ENCODE results near the gene FUCA2.
"Not testable (repeated sequence)": the region's sequence is repeated elsewhere in the genome, so short reads cannot be mapped to it uniquely, and the experiment has no call there.

The FUCA2 gene

DNA sequence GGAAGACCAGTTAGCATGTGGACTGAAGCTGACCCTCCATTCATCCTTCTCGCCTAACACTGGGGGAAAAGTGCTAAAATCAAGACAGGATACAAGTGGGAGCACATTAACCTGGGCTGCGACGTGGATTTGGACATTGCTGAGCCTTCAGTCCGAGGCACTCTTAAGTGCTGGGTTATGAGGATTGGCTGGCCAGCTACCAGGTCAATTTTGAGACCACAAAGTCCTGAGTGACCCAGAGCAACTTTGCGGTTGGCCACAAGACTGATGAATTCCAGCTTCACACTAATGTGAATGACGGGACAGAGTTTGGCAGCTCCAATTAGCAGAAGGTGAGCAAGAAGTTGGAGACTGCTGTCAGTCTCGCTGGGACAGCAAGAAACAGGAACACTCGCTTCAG lies 20.7 kb downstream of the FUCA2 start:
- DNase-seq: no peak

DNA sequence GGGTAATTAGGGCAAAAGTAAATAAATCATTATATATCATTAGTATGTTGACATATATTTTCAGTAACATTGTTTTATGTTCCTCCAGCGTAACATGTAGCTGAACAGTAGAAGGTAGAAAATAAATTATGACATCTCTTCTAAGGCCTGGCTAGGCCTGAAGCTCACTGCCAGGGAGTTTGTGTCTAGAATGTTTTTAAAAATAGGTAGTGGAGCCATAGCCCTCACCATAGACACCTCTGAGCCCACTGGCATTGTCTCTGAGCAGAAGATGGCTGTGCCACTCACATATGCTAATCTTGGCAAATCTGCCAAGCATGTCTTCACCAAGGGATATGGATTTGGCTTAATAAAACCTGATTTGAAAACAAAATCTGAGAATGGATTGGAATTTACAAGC lies 21.3 kb downstream of the FUCA2 start:
- no peak for DNase-seq

DNA sequence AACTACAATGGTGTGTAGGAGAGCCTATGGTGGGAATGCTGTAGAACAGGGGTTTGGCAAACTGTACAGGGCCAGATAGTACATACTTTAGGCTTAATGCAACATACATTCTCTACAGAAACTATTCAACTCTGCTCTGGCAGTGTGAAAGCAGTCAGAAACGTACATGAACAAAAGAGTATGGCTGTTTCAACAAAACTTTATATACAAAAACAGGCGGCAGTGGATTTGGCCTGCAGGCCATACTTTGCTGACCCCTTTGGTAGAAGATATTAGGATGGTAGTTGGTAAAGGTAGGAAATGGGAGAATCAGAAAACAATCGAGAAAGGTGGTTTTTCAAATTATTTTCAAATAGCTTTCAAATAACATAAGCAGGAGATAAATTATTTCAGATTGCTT lies 24.8 kb downstream of the FUCA2 start:
- DNase-seq: no peak

DNA sequence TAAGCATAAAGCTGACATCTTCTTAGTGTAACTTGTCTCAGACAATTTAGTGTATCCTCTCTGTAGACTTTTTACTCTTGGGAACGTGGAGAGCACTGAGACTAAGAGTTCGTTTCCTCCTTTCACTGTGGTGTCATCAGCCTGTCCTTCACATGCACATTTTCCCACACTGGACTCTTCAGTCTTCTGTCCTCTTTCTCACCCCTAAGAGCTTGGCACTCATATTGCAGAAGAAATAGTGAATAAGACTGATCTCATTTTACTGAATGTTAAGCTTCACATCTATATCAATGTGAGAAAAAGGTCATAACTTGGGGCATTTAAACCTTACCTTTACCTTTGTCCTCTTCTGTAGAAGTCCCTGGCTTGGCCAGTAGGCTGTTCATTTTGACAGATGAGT lies 25.6 kb downstream of the FUCA2 start:
- DNase-seq: no peak

DNA sequence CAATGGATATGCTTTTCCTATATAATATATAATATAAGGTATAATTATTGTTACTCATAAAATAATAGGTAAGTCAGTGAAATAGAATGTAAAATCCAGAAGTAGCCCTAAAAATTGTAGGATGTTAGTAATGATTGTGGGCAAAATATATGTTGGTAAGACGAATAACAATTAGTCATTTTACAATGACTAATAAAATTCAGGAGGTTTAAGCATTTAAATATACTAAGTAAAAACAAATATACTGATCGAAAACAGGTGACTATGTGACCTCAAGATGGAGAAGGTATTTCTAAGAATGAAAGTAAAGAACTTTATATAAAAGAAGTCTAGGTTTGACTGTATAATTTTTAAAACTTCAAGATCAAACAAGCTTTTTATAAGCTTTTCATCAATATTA lies 28.9 kb downstream of the FUCA2 start:
- DNase-seq: no peak

DNA sequence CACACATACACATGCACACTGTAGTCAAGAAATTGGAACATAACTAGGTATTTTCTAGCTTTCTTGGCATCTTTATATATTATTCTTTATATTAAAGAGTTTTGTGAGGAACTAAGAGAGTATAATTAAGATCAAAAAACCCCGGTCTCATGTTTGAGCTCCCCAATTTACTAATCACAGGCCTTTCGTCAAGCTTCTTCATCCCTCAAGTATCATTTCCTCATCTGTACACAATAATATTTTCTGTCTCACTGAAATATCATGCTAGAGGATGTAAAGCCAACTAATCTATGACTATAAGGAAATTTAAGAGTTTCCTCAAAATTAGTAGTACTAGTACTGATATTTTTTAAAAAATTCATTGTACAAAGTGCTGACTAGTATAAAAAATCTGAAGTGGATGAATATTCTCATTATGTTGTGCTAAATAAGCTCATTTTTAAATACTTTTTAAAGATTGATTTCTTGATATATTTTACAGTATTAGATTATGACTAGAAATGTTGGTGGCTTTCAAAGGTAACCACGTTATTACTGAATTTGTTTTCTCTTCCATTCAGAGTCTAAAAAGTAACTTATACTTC lies 32.9 kb downstream of the FUCA2 start:
- no peak for DNase-seq

DNA sequence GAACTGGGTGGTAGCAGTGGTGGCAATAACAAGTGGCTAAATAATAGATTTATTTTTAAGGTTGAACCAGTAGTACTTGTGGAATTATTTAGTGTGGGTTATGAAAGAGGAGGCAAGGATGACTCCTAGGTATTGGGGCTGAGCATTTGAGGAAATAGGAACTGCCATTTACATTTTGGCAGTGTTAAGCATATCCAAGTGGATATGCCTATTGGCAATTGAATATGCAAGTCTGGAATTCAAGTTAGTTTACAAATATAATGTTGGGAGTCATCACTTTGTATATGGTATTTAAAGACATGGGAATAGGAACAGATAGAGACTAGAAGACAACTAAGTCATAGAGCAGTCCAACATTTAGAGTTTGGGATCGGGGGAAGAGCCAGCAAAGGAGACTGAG lies 35.0 kb downstream of the FUCA2 start:
- no peak for DNase-seq

DNA sequence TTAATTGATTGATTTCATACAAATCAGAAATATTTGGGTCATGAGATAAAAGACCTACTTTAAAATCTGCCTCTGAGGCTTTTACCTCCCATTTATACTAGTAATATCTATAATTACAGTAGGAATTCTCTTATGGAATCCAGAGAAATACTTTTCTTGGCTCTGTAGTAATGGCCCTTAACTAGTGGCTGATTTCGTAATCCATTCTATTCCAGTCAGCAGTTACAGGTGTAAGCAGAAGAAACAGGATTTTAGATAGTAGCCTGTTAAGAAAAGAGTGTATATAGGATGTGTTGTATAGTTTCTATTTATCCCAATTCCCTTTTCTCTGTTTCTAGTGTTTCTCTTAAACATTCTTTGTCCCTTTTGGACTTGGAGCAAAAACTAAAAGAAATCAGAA lies 39.7 kb downstream of the FUCA2 start:
- DNase-seq: no peak

DNA sequence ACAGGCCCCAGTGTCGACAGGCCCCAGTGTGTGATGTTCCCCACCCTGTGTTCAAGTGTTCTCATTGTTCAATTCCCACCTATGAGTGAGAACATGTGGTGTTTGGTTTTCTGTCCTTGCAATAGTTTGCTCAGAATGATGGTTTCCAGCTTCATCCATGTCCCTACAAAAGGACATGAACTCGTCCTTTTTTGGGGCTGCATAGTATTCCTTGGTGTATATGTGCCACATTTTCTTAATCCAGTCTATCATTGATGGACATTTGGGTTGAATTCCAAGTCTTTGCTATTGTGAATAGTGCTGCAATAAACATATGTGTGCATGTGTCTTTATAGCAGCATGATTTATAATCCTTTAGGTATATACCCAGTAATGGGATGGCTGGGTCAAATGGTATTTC lies 42.7 kb downstream of the FUCA2 start:
- not testable (repeated sequence) for DNase-seq

DNA sequence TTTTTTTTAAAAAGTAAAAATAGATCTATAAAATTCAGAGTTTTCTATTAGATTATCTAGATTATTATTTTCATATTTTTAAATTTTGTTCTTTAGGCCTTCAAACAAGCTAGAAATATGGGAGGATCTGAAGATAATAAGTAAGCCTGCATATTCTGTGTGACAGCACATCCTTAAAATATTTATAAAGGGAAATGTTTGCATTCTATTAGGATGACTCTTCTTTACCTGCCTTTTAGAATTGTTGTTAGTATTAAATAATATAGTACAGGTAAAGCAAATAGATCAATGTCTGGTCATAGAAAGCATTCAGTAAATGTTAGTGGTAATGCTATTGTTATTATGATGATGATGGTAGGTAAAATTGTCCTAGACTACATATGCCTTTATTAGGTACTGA lies 43.5 kb downstream of the FUCA2 start:
- DNase-seq: no peak

DNA sequence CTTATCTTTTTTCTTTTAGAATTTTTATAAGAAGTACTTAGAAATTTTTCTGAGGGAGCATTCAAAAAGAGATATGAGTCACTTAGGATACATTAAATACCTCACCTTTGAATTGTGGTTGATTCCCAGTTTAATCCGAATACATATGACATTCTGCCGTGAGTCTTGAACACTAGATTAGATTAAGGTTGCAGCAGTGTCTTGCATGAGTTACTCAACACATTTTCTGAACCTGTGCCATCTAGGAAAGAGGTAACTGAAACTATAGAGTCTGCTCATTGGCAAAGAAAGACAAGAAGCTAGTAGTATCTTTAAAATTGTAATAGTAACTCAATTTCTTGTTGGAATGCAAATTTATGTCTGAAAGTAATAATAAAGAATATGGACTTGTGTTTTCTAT lies 46.0 kb downstream of the FUCA2 start:
- DNase-seq: no peak

DNA sequence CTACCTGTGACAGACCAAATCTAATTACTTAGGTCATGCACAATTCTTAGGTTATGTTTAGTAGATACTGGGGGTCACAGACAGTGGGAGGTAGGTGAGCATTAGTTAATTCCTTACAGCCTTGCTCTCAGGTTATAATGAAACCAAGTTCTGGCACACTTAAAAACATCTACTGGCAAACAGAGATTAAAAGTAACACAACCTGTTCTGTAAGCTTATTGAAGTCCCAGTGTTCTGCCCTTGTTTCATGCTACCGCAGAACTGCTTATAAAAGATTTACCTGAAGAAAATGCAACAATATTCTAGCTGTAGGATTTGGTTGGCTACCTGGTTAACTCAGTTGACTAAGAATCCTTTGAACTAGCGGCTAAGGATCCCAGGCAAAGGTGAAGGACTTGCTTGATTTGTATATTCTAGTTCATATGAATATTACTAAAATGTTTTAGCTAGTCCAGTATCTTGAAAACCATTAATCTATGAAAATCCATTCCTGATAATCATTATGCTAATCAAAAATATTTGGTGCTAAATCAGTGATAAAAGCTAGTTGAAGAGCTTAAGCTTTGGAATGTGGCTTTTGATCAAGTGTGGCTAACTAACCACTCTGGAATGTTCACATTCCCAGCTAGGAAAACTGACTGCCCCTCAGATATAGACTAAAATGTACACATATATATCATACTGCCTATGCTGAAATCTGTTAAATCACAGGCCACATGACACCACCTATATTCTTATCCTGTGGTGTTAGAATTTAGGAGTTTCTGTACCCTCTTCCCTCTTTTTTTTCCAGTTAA lies 53.8 kb downstream of the FUCA2 start:
- DNase-seq: no peak

DNA sequence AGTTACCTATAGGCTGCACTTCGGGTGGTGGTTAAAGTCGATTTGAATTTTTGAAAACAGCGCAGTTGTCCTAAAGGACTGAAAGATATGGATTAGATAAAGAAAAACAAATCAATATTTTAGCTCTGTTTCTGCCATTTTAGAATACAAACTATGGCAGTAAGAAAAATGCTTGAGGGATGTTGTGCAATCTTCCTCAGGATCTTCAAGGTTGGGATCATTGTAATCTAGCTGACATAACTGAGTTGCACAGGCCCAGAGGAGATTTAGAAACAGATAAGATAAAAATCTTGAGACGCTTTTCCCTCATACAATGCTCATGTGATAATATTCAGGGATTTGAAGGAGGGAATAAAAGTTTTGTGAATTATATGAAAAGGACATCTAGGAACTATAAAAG lies 60.0 kb downstream of the FUCA2 start:
- no peak for DNase-seq

DNA sequence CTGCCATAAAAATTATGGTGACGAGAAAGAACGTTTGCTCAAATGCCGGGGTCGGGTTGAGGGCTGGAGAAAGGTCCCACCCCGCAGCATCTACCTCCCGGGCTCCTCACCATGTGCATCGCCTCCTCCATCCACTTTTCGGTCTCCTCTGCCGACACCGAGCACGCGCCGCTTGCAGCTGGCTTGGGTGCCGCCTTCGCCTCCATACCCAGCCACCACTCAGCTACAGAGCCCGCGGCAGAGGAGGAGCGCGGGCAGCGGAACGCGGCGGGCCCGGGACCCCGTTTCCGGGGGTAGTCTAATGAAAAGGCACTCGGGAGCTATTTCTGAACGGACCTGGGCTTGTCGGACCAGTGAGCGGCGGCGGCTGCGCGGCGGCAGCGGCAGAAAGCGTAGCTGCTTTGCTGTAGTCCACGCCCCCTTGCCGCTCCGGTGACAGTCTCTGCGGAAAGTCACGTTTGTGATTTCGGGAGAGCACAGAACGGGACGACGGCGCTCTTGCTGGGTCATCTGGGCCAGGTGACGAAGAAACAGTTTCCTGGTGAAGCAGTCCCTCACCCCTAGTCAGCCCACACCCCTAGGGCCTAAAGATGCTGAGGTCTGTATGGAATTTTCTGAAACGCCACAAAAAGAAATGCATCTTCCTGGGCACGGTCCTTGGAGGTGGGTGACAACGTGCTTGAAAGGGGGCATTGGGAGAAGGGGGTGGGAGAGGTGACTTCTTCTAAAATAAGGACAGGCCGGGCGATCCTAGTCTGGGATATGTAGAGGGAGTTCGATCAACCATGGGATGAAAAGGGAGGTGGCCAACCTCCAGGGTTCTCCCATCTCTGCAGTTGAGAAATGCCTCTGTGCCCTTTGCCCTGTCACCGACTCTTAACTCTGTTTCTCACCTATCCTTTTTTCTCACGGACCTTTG lies 60.8 kb downstream of the FUCA2 start, which contains the start of the genes ADAT2 and PEX3:
Gene ADAT2 (minus strand): TSS at position 243 of the 919 bp plus-strand sequence. CDS start 37 bp downstream, at position 206.
Gene PEX3 (plus strand): TSS at position 353 of the 919 bp plus-strand sequence. CDS start 238 bp downstream, at position 591.
- peak; percentile 91 for DNase-seq

DNA sequence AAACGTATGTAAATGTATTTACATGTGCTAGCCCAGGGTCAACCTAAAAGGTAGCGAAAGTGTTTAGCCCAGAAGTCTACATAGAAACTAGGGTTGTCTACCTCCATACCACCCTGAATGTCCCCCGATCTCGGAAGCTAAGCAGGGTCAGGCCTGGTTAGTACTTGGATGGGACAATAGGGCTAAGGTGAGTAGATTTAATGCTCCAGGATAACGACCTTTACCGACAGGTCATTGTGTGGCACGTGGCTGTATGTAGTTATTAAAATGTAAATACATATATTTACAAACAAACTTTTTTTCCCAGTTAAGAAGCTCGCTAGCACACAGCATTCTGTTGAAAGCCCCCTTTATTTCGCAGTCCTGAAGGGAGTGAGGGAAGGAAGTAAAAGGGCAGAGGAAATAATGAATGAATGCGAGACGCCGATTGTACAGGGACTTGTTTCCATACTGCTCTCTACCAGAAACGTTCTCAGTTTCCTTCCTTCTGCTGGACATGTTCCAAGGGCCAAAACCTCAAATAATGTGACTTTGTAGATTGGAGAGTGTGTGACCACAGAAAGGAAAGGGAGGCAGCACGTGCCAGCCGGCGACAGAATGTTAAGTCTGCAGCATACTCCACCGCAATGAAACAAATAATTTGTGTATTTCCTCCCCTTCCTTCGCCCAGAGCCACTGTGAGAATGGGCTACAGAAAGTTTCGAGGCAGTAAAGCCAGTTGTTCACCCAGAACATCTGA lies 61.6 kb downstream of the FUCA2 start:
- peak; percentile 50 for DNase-seq

DNA sequence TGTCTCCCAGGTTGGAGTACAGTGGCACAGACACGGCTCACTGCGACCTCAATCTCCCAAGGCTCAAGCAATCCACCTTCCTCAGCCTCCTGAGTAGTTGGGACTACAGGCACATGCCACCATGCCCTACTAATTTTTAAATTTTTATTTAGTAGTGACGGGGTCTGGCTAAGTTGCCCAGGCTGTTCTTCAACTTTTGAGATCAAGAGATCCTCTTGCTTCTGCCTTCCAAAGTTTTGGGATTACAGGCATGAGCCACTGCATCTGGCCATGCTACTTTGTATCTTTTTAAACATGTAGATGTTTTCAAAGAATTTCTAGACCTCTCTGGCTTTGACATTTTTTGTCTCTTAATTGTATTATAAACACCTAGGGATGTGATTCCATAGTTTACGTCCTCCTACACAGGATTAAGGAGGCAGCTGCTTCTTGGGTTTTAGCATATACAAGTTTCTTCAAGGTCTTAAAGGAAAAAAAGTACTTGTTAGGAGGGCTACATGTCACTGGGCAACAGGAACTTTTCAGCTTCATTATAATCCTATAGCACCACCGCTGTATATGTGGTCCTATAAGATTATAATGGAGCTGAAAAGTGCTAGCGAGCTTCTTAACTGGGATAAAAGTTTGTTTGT lies 62.3 kb downstream of the FUCA2 start:
- no peak for DNase-seq

DNA sequence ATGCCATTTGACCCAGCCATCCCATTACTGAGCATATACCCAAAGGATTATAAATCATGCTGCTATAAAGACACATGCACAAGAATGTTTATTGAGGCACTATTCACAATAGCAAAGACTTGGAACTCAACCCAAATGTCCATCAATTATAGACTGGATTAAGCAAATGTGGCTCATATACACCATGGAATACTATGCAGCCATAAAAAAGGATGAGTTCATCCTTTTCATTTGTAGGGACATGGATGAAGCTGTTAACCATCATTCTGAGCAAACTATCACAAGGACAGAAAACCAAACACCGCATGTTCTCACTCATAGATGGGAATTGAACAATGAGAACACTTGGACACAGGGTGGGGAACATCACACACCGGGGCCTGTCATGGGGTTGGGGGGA lies 63.7 kb downstream of the FUCA2 start:
- not testable (repeated sequence) for DNase-seq
